ENCODE results near the gene FERMT2.
"Not testable (repeated sequence)": the region's sequence is repeated elsewhere in the genome, so short reads cannot be mapped to it uniquely, and the experiment has no call there.

FERMT2 gene

GRCh38 chr14:52898496-52898895 is 52.4 kb downstream of the FERMT2 start:
- no peak for DNase-seq

- peak; percentile 33 for DNase-seq
Observed at GRCh38 chr14:52895000-52895399, 55.9 kb downstream of the FERMT2 start.

GRCh38 chr14:52891800-52892199 is 59.0 kb downstream of the FERMT2 start:
- no peak for DNase-seq

GRCh38 chr14:52888839-52889838 is 61.7 kb downstream of the FERMT2 start:
- DNase-seq = no peak

GRCh38 chr14:52888159-52888558 is 62.7 kb downstream of the FERMT2 start:
- DNase-seq = no peak

- peak; percentile 35 for DNase-seq
Observed at GRCh38 chr14:52885230-52885629, 65.6 kb downstream of the FERMT2 start.

GRCh38 chr14:52883658-52884057 is 67.2 kb downstream of the FERMT2 start:
- no peak for DNase-seq

- DNase-seq = no peak
Observed at GRCh38 chr14:52882824-52883223, 68.0 kb downstream of the FERMT2 start.

GRCh38 chr14:52879958-52880357 is 70.9 kb downstream of the FERMT2 start:
- peak; percentile 49 for DNase-seq

- no peak for DNase-seq
Observed at GRCh38 chr14:52878946-52879345, 71.9 kb downstream of the FERMT2 start.

- peak; percentile 30 for DNase-seq
Observed at GRCh38 chr14:52878469-52878868, 72.4 kb downstream of the FERMT2 start.

- DNase-seq = peak; percentile 71
Observed at GRCh38 chr14:52877628-52878027, 73.2 kb downstream of the FERMT2 start.

GRCh38 chr14:52876806-52877205 is 74.0 kb downstream of the FERMT2 start:
- DNase-seq = peak; percentile 25

GRCh38 chr14:52876311-52876710 is 74.5 kb downstream of the FERMT2 start:
- DNase-seq = peak; percentile 56

GRCh38 chr14:52875707-52876106 is 75.1 kb downstream of the FERMT2 start:
- DNase-seq = no peak

- no peak for DNase-seq
Observed at GRCh38 chr14:52874389-52874788, 76.5 kb downstream of the FERMT2 start.

GRCh38 chr14:52873694-52874093 is 77.2 kb downstream of the FERMT2 start:
- peak; percentile 38 for DNase-seq

- no peak for DNase-seq
Observed at GRCh38 chr14:52873065-52873464, 77.8 kb downstream of the FERMT2 start.

- DNase-seq = no peak
Observed at GRCh38 chr14:52871606-52872005, 79.2 kb downstream of the FERMT2 start.

GRCh38 chr14:52868911-52869618 is 81.8 kb downstream of the FERMT2 start:
- no peak for DNase-seq

- not testable (repeated sequence) for DNase-seq
Observed at GRCh38 chr14:52864893-52865292, 86.0 kb downstream of the FERMT2 start.

- DNase-seq = peak; percentile 47
Observed at GRCh38 chr14:52863334-52863700, 87.5 kb downstream of the FERMT2 start.

- peak; percentile 79 for DNase-seq
Observed at GRCh38 chr14:52862632-52863333, 88.1 kb downstream of the FERMT2 start.
